ENCODE results near the gene PPP1R13B.

DNA sequence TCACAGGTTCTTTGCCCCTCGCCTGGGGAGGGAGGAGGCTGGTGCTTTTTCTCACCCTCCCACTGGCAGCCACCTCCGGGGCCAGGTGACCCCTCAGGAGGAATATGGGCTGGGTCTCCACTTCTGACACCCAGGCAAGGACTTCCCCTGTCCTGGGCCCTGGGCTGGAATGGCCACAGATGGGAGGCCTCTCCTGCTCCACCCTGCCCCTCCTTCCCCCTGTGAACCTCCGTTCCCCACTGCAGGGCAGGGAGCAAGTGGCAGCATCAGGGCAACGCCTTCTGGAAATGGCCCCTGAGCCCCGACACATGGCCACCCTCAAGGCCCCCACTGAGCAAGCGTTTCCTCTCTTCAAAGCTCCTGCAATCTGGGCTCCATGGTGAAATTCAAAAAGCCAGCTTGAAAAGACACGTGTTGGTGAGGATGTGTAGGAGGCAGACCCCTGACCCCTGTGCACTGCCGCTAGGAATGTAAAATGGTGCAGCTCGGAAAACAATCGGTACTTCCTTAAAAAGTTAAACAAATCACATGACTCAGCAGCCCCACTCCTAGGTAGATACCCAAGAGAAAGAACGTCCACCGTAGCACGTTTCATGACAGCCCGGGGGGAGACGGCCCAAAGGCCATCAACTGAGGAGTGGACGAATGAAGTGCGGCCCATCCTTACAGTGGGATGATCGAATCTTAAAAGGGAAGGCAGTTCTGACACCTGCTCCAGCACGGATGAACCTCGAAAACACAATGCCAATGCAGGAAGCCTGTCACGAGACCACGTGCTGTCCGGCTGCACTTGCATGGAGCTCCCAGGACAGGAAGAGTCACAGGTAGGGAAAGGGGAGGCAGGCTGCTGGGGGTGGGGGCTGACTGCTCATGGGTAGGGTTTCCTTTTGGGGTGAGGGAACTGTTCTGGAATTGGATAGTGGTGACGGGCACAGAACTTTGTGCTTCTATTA is 143.7 kb downstream of the PPP1R13B start:
- TF ChIP-seq, protein P1, sequence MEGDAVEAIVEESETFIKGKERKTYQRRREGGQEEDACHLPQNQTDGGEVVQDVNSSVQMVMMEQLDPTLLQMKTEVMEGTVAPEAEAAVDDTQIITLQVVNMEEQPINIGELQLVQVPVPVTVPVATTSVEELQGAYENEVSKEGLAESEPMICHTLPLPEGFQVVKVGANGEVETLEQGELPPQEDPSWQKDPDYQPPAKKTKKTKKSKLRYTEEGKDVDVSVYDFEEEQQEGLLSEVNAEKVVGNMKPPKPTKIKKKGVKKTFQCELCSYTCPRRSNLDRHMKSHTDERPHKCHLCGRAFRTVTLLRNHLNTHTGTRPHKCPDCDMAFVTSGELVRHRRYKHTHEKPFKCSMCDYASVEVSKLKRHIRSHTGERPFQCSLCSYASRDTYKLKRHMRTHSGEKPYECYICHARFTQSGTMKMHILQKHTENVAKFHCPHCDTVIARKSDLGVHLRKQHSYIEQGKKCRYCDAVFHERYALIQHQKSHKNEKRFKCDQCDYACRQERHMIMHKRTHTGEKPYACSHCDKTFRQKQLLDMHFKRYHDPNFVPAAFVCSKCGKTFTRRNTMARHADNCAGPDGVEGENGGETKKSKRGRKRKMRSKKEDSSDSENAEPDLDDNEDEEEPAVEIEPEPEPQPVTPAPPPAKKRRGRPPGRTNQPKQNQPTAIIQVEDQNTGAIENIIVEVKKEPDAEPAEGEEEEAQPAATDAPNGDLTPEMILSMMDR (conservative IDR thresholded peaks at IDR 0.05; ENCODE audit: low read length), result no peak
- no peak for TF ChIP-seq EZH2phosphoT487 (IDR thresholded peaks at IDR 0.05; ENCODE audit: borderline replicate concordance, low read depth, low read length)
